Omental fat pad (tissue), 4 donors: ENCODE results near the gene CRYGB. TPM values are rescaled to one million over a fixed set of nuclear protein-coding genes. Genes with fewer than 3 reads are reported as not detected.
"Not testable (repeated sequence)": the region's sequence is repeated elsewhere in the genome, so short reads cannot be mapped to it uniquely, and the experiment has no call there.

Experiments
- ATAC-seq: fragments of 150-250 bp; one replicate; pipeline ENCODE4 v1.9.1; 2016; ENCODE audit warnings: mild to moderate bottlenecking, moderate library complexity; ENCODE audit not compliant: low FRiP score
- DNase-seq: peaks from one replicate; pipeline ENCODE4 v3.0.0-alpha.2; 2019; ENCODE audit warnings: low spot score
- total RNA-seq, 4 donors: library from RNA; depleted of rRNA; stranded (reverse); fragments of >200 nt; gene quantifications; one replicate each; pipeline ENCODE4 v1.1.0, GENCODE V29; 2016
- TF ChIP-seq, protein P1 (sequence below), 3 donors: fragments of 450-650 bp; IDR thresholded peaks; one replicate each; pipeline ENCODE4 v1.5.1; 2016 to 2017; ENCODE audit warnings: antibody characterized with exemption in 3 of 3, mild to moderate bottlenecking in 3 of 3, moderate library complexity in 2 of 3

The CRYGB gene
- total RNA-seq, 4 donors from 2014 or later, result not detected

DNA sequence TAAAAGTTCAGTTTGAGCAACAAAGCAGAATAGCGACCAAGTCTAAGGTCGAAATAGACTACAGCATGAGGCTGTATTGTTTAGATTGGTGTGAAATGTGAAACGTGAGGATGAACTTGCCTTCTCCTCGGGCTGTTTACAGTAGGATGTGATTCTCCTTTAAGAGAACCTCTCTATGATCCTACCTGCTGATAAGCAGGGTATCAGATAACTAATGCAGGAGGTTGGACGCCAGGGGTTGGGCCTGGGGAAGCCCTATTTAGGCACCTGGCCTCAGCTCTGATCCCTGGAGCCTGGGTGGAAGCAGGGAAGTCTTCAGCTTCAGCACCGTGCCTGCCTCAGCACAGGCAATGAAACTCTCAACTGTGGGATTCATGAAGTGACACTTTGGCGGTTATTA is 33.0 kb downstream of the CRYGB start:
- DNase-seq, result no peak
- no peak for ATAC-seq

DNA sequence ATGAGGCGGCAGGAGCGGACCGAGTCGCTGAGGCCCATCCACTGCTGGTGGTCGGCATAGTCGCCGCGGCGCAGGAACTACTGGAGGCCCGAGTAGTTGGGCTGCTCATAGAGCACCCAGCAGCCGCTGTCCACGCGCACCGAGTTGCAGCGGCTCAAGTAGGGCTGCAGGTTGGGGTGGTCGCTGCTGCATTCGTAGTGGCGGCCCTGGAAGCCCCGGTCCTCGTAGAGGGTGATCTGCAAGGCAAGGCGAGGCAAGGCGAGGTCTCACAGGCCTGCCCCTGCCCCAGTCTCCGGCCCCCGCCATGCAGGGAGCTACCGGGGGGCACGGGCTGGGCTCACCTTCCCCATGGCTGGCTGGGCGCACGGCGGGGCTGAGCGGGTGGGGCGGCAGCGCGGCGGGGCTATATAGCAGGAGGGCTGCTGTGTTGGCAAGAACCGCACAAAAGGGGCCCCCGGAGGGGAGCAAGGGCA is 33.6 kb downstream of the CRYGB start:
- not testable (repeated sequence) for ATAC-seq, DNase-seq

More for the DNA sequence above, 33.0 kb downstream of the CRYGB start:
- TF ChIP-seq, protein P1, sequence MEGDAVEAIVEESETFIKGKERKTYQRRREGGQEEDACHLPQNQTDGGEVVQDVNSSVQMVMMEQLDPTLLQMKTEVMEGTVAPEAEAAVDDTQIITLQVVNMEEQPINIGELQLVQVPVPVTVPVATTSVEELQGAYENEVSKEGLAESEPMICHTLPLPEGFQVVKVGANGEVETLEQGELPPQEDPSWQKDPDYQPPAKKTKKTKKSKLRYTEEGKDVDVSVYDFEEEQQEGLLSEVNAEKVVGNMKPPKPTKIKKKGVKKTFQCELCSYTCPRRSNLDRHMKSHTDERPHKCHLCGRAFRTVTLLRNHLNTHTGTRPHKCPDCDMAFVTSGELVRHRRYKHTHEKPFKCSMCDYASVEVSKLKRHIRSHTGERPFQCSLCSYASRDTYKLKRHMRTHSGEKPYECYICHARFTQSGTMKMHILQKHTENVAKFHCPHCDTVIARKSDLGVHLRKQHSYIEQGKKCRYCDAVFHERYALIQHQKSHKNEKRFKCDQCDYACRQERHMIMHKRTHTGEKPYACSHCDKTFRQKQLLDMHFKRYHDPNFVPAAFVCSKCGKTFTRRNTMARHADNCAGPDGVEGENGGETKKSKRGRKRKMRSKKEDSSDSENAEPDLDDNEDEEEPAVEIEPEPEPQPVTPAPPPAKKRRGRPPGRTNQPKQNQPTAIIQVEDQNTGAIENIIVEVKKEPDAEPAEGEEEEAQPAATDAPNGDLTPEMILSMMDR (IDR thresholded peaks at IDR 0.05), result no peak

GRCh38 chr2:208103616-208104015 is 42.3 kb downstream of the CRYGB start:
- no peak for ATAC-seq
- TF ChIP-seq, protein P1 (IDR thresholded peaks at IDR 0.05), result no peak

GRCh38 chr2:208101716-208102631 is 44.0 kb downstream of the CRYGB start:
- no peak for ATAC-seq
- DNase-seq, result no peak
- TF ChIP-seq, protein P1 (IDR thresholded peaks at IDR 0.05), result no peak

More at GRCh38 chr2:208103616-208104015, 42.3 kb downstream of the CRYGB start:
- no peak for DNase-seq

DNA sequence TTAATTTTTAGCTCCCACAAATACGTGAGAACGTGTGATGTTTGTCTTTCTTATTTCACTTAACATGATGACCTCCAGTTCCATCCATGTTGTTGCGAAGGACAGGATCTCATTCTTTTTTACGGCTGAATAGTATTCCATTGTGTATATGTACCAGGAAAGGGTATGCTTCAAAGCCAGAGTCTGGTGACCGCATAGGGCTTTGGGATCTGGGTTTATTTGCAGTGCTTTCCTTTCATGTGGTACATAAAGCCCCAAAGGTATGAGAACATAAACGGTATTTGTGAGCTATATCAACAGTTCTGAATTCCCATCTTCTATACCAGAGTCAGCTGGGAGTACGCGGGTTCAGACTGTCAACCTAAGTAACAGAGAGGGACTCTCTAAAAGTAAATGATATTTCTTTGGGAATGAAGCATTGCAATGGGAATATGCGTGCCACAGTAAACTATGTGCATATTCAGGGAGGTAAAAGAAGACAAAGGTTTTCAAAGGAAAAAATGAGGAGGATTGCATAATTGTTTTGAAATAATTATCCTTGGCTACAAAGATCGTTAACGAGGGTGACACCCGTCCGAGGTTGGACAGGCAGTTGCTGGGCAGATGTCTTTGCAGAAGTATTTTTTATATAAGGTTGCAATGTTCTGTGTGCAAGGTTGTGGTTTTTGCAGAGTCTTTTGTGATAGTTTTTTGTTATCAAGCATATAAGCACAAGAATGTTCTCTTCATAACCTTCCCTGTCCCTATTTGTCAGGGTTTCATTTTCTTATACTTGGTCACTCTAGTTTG is 46.1 kb downstream of the CRYGB start:
- DNase-seq (no peak), ATAC-seq (no peak)
- TF ChIP-seq, protein P1 (IDR thresholded peaks at IDR 0.05), result no peak

DNA sequence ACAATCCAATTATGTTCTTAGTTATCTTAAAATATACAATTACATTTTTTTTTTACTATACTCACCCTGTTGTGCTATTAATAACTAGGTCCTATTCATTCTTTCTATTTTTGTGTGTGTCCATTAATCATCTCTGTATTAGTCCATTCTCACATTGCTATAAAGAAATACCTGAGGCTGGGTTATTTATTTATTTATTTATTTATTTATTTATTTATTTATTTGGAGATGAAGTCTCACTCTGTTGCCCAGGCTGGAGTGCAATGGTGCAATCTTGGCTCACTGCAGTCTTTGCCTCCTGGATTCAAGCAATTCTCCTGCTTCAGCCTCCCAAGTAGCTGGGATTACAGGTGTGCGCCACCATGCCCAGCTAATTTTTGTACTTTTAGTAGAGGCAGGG is 47.3 kb downstream of the CRYGB start:
- DNase-seq, ATAC-seq: not testable (repeated sequence)

DNA sequence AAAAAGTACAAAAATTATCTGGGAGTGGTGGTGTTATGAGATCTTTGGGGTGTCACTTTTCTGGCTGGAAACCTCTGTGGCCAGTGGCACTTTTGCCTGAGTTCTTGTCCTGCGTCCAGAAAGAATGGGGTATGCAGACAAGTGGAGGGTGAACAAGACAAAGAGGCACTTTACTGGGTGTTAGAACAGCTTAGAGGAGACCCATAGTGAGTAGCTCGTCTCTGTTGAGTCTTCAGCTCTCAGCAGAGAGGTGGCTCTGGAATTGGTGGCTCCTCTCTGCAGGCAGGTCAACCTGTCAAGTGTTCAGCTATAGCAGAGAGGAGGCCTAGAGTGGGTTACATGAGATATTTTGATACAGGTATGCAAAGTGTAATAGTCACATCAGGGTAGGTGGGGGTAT is 47.7 kb downstream of the CRYGB start:
- TF ChIP-seq, protein P1 (IDR thresholded peaks at IDR 0.05), result no peak
- DNase-seq, result no peak
- ATAC-seq, result no peak
